K562 (cell line): Measurements from ENCODE around the gene ELMO1. TPM values are rescaled to one million over a fixed set of nuclear protein-coding genes. Genes with fewer than 3 reads are reported as not detected.

ENCODE experiments used
- ATAC-seq: fragments of 200-7000 bp; cut with Tn5 transposase; 3 replicates; pipeline ENCODE4 v1.9.1; 2020; ENCODE audit warnings: moderate library complexity
- BruUV-seq: library from RNA; stranded (reverse); fragments of 400-500 nt; replicated peaks from 2 replicates; lab custom pipeline; 2021; lab: Mats Ljungman, UMichigan
- CTCF ChIA-PET: fragments of 300-600 bp; formaldehyde crosslinking; extraction: SDS; loops from one replicate; lab custom pipeline; 2021; ENCODE audit warnings: low intra/inter-chr PET ratio; lab: Yijun Ruan, JAX
- POLR2A ChIA-PET: fragments of 300-600, 350-650 bp; sonication (Branson Sonifier 250); formaldehyde crosslinking; extraction: SDS; loops from one replicate; lab custom pipeline; 2021; ENCODE audit warnings: antibody characterized with exemption, inconsistent platforms; lab: Yijun Ruan, JAX
- DNase-seq, 4 experiments: peaks; one replicate each; pipeline versions ENCODE4 v3.0.0 to v3.0.0-alpha.2; 2011 to 2018; ENCODE audit warnings: low spot score in 3 of 4, mixed read lengths in 3 of 4; ENCODE audit errors: extremely low read depth in 1 of 4
- FAIRE-seq: peaks from 2 replicates; lab custom pipeline; 2011; peaks lifted over from hg19 to GRCh38; lab: Jason Lieb, UNC
- H2AFZ ChIP-seq: 2 replicates; pipeline ENCODE4 v1.6.0; 2011; ENCODE audit warnings: low read depth, low read length, control low read depth, inconsistent platforms
- H3K27ac ChIP-seq: fragments of 200-600 bp; 3 replicates; pipeline ENCODE4 v1.8.0; 2011; ENCODE audit warnings: low read depth, mild to moderate bottlenecking, control low read depth, inconsistent platforms, low read length, moderate library complexity, mixed read lengths; ENCODE audit errors: extremely low read depth
- H3K27me3 ChIP-seq, 2 experiments: fragments of 300-600 bp in 1 of 2; 2 replicates in 1 of 2; 3 replicates in 1 of 2; pipeline versions ENCODE4 v1.6.0 to v1.8.0; 2011; ENCODE audit warnings: inconsistent platforms in 2 of 2, low read length in 2 of 2, mild to moderate bottlenecking in 1 of 2, mixed read lengths in 1 of 2, moderate library complexity in 1 of 2; ENCODE audit not compliant: control insufficient read depth in 2 of 2, insufficient read depth in 2 of 2
- H3K36me3 ChIP-seq: fragments of 300-600 bp; 3 replicates; pipeline ENCODE4 v1.8.0; 2011; ENCODE audit warnings: mild to moderate bottlenecking, low read length, inconsistent platforms; ENCODE audit not compliant: control insufficient read depth, insufficient read depth
- H3K4me1 ChIP-seq, 2 experiments: fragments of 200-600 bp in 1 of 2; replicated peaks in 1 of 2; 2 replicates in 1 of 2; 3 replicates in 1 of 2; pipeline versions ENCODE4 v1.5.1 to v1.8.0; 2011; ENCODE audit warnings: inconsistent platforms in 2 of 2, low read length in 2 of 2, mild to moderate bottlenecking in 1 of 2, mixed read lengths in 1 of 2, moderate library complexity in 1 of 2; ENCODE audit not compliant: control insufficient read depth in 2 of 2, insufficient read depth in 2 of 2
- H3K4me2 ChIP-seq: 2 replicates; pipeline ENCODE4 v1.6.1; 2011; ENCODE audit warnings: low read length, control low read depth, inconsistent platforms, mixed read lengths; ENCODE audit not compliant: insufficient read depth
- H3K4me3 ChIP-seq: fragments of 200-600 bp; sonication (generic), shearing (Covaris generic); 2 replicates; pipeline ENCODE4 v1.5.1; 2016; ENCODE audit warnings: control low read depth, inconsistent platforms
- H3K79me2 ChIP-seq: fragments of 200-600 bp; 3 replicates; pipeline ENCODE4 v1.8.0; 2011; ENCODE audit warnings: low read length, inconsistent platforms; ENCODE audit not compliant: control insufficient read depth, insufficient read depth
- H3K9ac ChIP-seq, 2 experiments: 2 replicates each; pipeline versions ENCODE4 v1.6.0 to v1.6.1; 2011; ENCODE audit warnings: low read depth in 2 of 2, low read length in 2 of 2, control low read depth in 1 of 2, inconsistent platforms in 1 of 2, mild to moderate bottlenecking in 1 of 2, mixed read lengths in 1 of 2; ENCODE audit not compliant: insufficient read depth in 1 of 2
- H3K9me1 ChIP-seq: one replicate; pipeline ENCODE4 v1.6.0; 2011; ENCODE audit warnings: inconsistent platforms, mild to moderate bottlenecking, low read length, moderate library complexity; ENCODE audit not compliant: control insufficient read depth, insufficient read depth
- H3K9me3 ChIP-seq: replicated peaks from 2 replicates; pipeline ENCODE4 v1.5.1; 2011; ENCODE audit warnings: low read depth, low read length, inconsistent platforms; ENCODE audit not compliant: control insufficient read depth, insufficient read depth
- H4K20me1 ChIP-seq: replicated peaks from 2 replicates; pipeline ENCODE4 v1.6.1; 2011; ENCODE audit warnings: low read length, inconsistent platforms, mixed read lengths; ENCODE audit not compliant: control insufficient read depth, insufficient read depth
- C11orf30 ChIP-seq: fragments of 450-650 bp; IDR thresholded peaks from 2 replicates; pipeline ENCODE4 v1.6.1; 2016; ENCODE audit warnings: low read depth, mild to moderate bottlenecking
- HSF4 ChIP-seq: fragments of 250-450 bp; sonication (Bioruptor Pico); IDR thresholded peaks from 2 replicates; pipeline ENCODE4 v2.1.2; 2022; ENCODE audit warnings: mild to moderate bottlenecking, moderate library complexity, borderline replicate concordance
- MAFG ChIP-seq: fragments of 450-650 bp; conservative IDR thresholded peaks from 2 replicates; pipeline ENCODE4 v1.6.1; 2016; ENCODE audit warnings: missing genetic modification characterization, missing compliant biosample characterization
- NFE2 ChIP-seq: IDR thresholded peaks from 2 replicates; pipeline ENCODE4 v1.6.1; 2014; ENCODE audit warnings: antibody characterized with exemption, low read depth
- REST ChIP-seq, 2 experiments: fragments of 450-650 bp; formaldehyde crosslinking in 1 of 2; IDR thresholded peaks; 2 replicates each; pipeline versions ENCODE4 v1.4.0 to v1.6.1; 2014 to 2020; ENCODE audit warnings: mild to moderate bottlenecking in 2 of 2, borderline replicate concordance in 1 of 2, low read depth in 1 of 2
- ZNF561 ChIP-seq: fragments of 450-650 bp; formaldehyde crosslinking; conservative IDR thresholded peaks from 2 replicates; pipeline ENCODE4 v1.4.0; 2020; ENCODE audit warnings: mild to moderate bottlenecking, moderate library complexity
- WGBS: fragments of 100-300 bp; shearing (Covaris generic); methylation state at CpG from one replicate; pipeline ENCODE4 v1.1.6; 2016; ENCODE audit warnings: low coverage, mixed read lengths; ENCODE audit not compliant: insufficient coverage; ENCODE audit errors: missing lambda C conversion rate; 5-methylcytosine and 5-hydroxymethylcytosine counted together
- in situ Hi-C: fragments of 300-500 bp; cut with MboI; formaldehyde crosslinking; loops from 4 replicates; pipeline ENCODE4 v1.15.0; 2018; ENCODE audit warnings: inconsistent platforms, mixed read lengths
- intact Hi-C: fragments of 100-400 bp; cut with micrococcal nuclease; formaldehyde crosslinking; loops from 2 replicates; pipeline ENCODE4 v1.14.2; 2022
- polyA plus RNA-seq, 8 experiments: library from polyadenylated mRNA; depleted of rRNA in 4 of 8; stranded (reverse) in 5 of 8; unstranded in 3 of 8; fragments of >200 nt; fragmentation: Nextera tagmentation in 2 of 8; fragmentation: Illumina TruSeq in 1 of 8; extraction: Ambion mirVana in 2 of 8; extraction: Trizol in 1 of 8; gene quantifications; 2 replicates each; pipeline versions ENCODE4 v1.2.1 to v1.2.3, GENCODE V29; 2011 to 2014; ENCODE audit warnings: inconsistent platforms in 1 of 8, missing spikeins in 1 of 8
- total RNA-seq, 7 experiments: library from RNA; depleted of rRNA in 6 of 7; stranded (reverse); fragments of >200 nt in 6 of 7; fragmentation: Illumina TruSeq in 2 of 7; extraction: Trizol in 2 of 7; gene quantifications; 2 replicates each; pipeline versions ENCODE4 v1.2.1 to v1.2.3, GENCODE V29; 2011 to 2021; ENCODE audit warnings: low replicate concordance in 1 of 7

The ELMO1 gene
- total and polyA plus RNA-seq, 9 of the 15 experiments (the other 6 are each of a cell fraction or from before 2014, with no cell fraction given) = 0.36 to 7.2 (median 3.6) TPM

DNA sequence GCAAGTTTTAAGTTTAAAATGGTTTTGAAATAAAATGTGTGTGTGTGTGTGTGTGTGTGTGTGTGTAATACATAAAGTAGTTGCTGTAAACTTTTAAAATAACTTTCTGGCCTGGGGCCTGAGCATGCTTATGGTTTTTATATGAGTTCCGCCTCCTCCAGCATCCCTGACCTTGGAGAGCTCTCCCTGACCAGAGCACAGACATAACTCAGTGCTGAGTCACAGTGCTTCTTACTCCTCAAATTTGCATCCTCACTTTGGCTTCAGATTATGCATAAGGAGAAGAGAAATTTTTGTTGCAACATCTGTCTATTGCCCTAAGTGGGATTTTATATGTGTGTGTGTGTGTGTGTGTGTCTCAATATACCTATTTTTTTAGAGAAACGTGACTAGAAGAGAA, 200.8 kb downstream of the ELMO1 start:
- no peaks in the 10 kb centered on the region for H3K4me1 ChIP-seq
- no peak overlapping the region for H2AFZ ChIP-seq
- TF ChIP-seq HSF4 (CRISPR knock-in tag) = no peak
- 0 out of 2 replicates have a peak, but pooled peaks have one; percentile 37 for TF ChIP-seq REST (IDR thresholded peaks at IDR 0.05; ENCODE audit: borderline replicate concordance)
- TF ChIP-seq REST (CRISPR knock-in tag; IDR thresholded peaks at IDR 0.05; ENCODE audit: low read depth) = no peak
- 0 out of 2 replicates have a peak, but pooled peaks have one; percentile 28 for TF ChIP-seq MAFG (tag)
- TF ChIP-seq NFE2 = peak; percentile 51; the same call in 1 of the 2 replicates
- no peak for TF ChIP-seq ZNF561 (CRISPR knock-in tag)
- TF ChIP-seq C11orf30 = peak; percentile 8; the same call in 1 of the 2 replicates
- ATAC-seq (no peak), FAIRE-seq (no peak), DNase-seq (no peak)
- no peak overlapping the region for H3K9ac ChIP-seq
- no TSS peak for BruUV-seq
- intact Hi-C loops = no loop called here
- CTCF ChIA-PET = no interaction called here
- no peaks in the 10 kb centered on the region for H3K9me3 ChIP-seq
- H3K36me3 ChIP-seq = no peaks in the 10 kb centered on the region
- H3K9me1 ChIP-seq = no peaks in the 10 kb centered on the region
- POLR2A ChIA-PET = interaction anchor here (0.7 to 0.9 kb wide), 3 partner anchors 13 to 40 kb away, joined by 3 to 4 read pairs (median 3); no protein-coding TSS in a partner anchor
- no peak overlapping the region for H3K4me3 ChIP-seq
- no peaks in the 10 kb centered on the region for H4K20me1 ChIP-seq
- H3K79me2 ChIP-seq = no peaks in the 10 kb centered on the region
- no peaks in the 10 kb centered on the region for H3K27me3 ChIP-seq
- in situ Hi-C loops = loop anchor here (25.0 kb wide), 1 partner anchor 589 kb away; the partner anchor contains the start of gene NME8
- WGBS = 8% methylated on average over 2 of the region's 2 CpGs
- H3K27ac ChIP-seq = no peak overlapping the region
- H3K4me2 ChIP-seq = no peak overlapping the region
